ENCODE measurements around the gene ATAT1. TPM values are rescaled to one million over a fixed set of nuclear protein-coding genes. Genes with fewer than 3 reads are reported as not detected.
A peak's percentile ranks its signal among the peaks of the same experiment; 100 is the strongest.

ATAT1 gene
- polyA plus RNA-seq, 1 of the 3 experiments (the other 2 are of a cell fraction) = 36.2 TPM

GRCh38 chr6:30689985-30690384 is 63.3 kb downstream of the ATAT1 start:
- Histone ChIP-seq H3K27me3 (ENCODE audit: insufficient read depth) (no peaks in the 10 kb centered on the region), H3K4me2 (peak overlapping the region; percentile 76), H3F3A (replicated peaks; ENCODE audit: insufficient read depth) (no peaks in the 10 kb centered on the region), H3K4me1 (ENCODE audit: control insufficient read depth in 1 of 2, insufficient read depth in 2 of 2, low read depth in 1 of 2, low read length in 1 of 2) (peaks cover 17 to 40% of the 10 kb centered on the region in 2 experiments; a peak in 2 of 4 replicates), H3K9ac (peak overlapping the region; percentile 74; the same call in 1 of the 2 replicates), H3K9me3 (no peaks in the 10 kb centered on the region), H3K27ac (ENCODE audit: low read depth in 2 of 2, low read length in 1 of 2) (peak overlapping the region; percentile 78 to 87), H2AFZ (ENCODE audit: low read depth) (no peak overlapping the region), H3K4me3 (ENCODE audit: low read depth in 2 of 2, low read length in 1 of 2) (peak overlapping the region; percentile 66 to 86), H4K20me1 (ENCODE audit: insufficient read depth) (no peaks in the 10 kb centered on the region; the same call in 1 of the 2 replicates), H3K36me3 (replicated peaks in 1 of 2; ENCODE audit: control insufficient read depth in 1 of 2, insufficient read depth in 2 of 2, low read length in 1 of 2) (peaks cover 0 to 3% of the 10 kb centered on the region in 2 experiments), H3K9me2 (no peaks in the 10 kb centered on the region), H3K79me2 (ENCODE audit: insufficient read depth) (peaks cover 55% of the 10 kb centered on the region)
- POLR2A ChIA-PET = interaction anchor here (0.6 to 1.5 kb wide), 3 partner anchors 20 to 31 kb away, joined by 3 to 6 read pairs (median 3); partner anchors contain the start of gene MDC1
- 26% methylated on average over 3 of the region's 4 CpGs for WGBS (ENCODE audit: low lambda C conversion rate)
- no peak for TF ChIP-seq TAF1 (IDR thresholded peaks at IDR 0.05; ENCODE audit: borderline replicate concordance, low read depth, low read length)
- TF ChIP-seq, protein P1, sequence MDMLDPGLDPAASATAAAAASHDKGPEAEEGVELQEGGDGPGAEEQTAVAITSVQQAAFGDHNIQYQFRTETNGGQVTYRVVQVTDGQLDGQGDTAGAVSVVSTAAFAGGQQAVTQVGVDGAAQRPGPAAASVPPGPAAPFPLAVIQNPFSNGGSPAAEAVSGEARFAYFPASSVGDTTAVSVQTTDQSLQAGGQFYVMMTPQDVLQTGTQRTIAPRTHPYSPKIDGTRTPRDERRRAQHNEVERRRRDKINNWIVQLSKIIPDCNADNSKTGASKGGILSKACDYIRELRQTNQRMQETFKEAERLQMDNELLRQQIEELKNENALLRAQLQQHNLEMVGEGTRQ (IDR thresholded peaks at IDR 0.05; ENCODE audit: borderline replicate concordance, low read depth, low read length) = no peak
- TF ChIP-seq EZH2phosphoT487 (IDR thresholded peaks at IDR 0.05; ENCODE audit: borderline replicate concordance, low read depth) = no peak
- no peak for TF ChIP-seq USF1 (IDR thresholded peaks at IDR 0.05; ENCODE audit: borderline replicate concordance, low read depth)
- TF ChIP-seq, protein P2, sequence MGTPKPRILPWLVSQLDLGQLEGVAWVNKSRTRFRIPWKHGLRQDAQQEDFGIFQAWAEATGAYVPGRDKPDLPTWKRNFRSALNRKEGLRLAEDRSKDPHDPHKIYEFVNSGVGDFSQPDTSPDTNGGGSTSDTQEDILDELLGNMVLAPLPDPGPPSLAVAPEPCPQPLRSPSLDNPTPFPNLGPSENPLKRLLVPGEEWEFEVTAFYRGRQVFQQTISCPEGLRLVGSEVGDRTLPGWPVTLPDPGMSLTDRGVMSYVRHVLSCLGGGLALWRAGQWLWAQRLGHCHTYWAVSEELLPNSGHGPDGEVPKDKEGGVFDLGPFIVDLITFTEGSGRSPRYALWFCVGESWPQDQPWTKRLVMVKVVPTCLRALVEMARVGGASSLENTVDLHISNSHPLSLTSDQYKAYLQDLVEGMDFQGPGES (IDR thresholded peaks at IDR 0.05; ENCODE audit: low read depth, low read length) = no peak
- no peak for TF ChIP-seq POLR2AphosphoS5 (IDR thresholded peaks at IDR 0.05; ENCODE audit: low read depth, low read length)
- TF ChIP-seq FOXM1 (IDR thresholded peaks at IDR 0.05; ENCODE audit: low read depth) = no peak
- TF ChIP-seq CTCF (IDR thresholded peaks at IDR 0.05) = no peak
- no peak for TF ChIP-seq JUND (IDR thresholded peaks at IDR 0.05)
- no peak for TF ChIP-seq NFIC (IDR thresholded peaks at IDR 0.05; ENCODE audit: borderline replicate concordance)
- no peak for TF ChIP-seq SMC3 (IDR thresholded peaks at IDR 0.05; ENCODE audit: low read depth, low read length)
- TF ChIP-seq, protein P3, sequence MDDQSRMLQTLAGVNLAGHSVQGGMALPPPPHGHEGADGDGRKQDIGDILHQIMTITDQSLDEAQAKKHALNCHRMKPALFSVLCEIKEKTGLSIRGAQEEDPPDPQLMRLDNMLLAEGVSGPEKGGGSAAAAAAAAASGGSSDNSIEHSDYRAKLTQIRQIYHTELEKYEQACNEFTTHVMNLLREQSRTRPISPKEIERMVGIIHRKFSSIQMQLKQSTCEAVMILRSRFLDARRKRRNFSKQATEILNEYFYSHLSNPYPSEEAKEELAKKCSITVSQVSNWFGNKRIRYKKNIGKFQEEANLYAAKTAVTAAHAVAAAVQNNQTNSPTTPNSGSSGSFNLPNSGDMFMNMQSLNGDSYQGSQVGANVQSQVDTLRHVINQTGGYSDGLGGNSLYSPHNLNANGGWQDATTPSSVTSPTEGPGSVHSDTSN (IDR thresholded peaks at IDR 0.05) = no peak
- no peak for DNase-seq
- CTCF ChIA-PET = interaction anchor here (1.7 to 29.8 kb wide), 3 partner anchors 9 to 33 kb away, joined by 3 to 838 read pairs (median 56); partner anchors contain the start of genes FLOT1, MDC1 and TUBB

All from SK-N-SH (cell line).